GM18505 (cell line): Measurements from ENCODE around the gene CCDC85C.
A peak's percentile ranks its signal among the peaks of the same experiment; 100 is the strongest.

Source experiments
- ATAC-seq: cut with Tn5 transposase; IDR thresholded peaks from one replicate; pipeline ENCODE4 v1.9.1; 2021; ENCODE audit not compliant: unreplicated experiment
- POLR2A ChIP-seq: IDR thresholded peaks from 4 replicates; pipeline ENCODE4 v1.6.1; 2011; ENCODE audit warnings: borderline replicate concordance; ENCODE audit not compliant: insufficient read depth, insufficient read length; ENCODE audit errors: extremely low read depth

Gene CCDC85C

DNA sequence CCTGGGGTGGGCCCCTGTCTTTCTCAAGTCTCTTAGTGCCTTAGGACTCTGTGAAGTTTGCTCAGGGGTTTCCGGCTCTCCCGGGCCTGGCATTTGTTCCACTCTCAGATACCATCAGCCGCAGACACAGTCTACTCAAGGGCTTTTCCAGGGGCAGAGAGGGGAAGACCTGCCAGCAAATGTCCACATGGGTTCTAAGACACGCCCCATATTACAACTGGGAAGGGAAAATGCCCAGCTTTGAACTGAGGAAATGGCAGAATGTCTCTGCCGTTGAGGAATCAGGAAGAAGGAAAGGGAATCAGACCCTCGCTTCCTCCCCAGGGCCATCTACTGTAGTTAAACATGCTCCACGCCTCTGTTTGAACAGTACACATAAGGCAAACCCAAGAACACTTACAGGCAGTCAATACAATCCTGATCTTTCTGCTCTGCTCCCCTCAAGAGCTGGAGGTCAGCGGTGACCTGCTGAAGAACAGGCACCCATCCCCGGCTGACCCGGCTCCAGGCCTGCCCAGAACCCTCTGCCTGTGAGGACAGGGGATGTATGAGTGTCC is 7.9 kb downstream of the CCDC85C start:
- ATAC-seq, result no peak
- no peak for TF ChIP-seq POLR2A

- no peak for TF ChIP-seq POLR2A
- no peak for ATAC-seq
Measured at GRCh38 chr14:99595524-99595923, 8.5 kb downstream of the CCDC85C start.

- peak; percentile 24 for TF ChIP-seq POLR2A
- ATAC-seq, result peak; percentile 91
Measured at GRCh38 chr14:99595034-99595433, 9.0 kb downstream of the CCDC85C start.

DNA sequence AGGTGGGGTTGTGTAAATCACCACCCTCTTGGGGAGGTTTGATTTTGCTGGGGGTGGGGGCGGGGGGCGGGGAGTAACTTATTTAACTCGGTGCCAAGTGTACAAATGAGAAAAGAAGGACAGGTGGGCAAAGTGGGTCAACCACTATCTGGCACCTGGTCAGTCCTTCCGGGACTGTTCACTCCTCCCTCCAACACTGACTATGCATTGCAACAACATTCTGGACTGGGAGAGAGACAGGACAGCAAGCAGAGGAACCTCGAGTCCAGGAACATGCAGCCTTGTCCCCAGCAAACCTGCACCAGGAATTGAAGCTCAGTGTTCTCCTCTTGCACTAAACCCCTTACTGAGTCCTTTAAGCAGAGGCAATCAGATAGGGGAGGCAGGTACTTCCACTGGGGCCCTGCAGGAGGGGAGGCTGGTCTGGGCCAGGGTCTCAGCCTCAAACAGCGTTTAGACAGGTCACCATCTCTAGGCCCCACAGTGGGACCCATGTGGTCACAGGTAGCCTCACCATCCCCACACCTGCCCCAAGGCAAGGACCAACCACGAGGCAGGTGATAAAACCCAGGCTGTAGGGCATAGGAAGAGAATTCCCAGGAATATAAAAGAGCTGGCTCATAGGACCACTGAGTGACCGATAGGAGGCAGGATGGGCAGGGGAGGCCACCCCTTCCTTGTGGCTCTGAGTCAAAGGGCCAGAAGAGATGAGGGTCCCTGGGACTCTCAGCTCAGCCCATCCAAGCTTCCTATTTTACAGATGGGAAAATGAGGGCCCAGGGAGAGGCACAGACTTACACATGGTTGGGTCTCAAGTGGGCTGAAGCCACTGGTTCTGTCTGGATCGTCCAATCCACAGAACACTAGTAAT is 9.8 kb downstream of the CCDC85C start:
- no peak for TF ChIP-seq POLR2A
- no peak for ATAC-seq

DNA sequence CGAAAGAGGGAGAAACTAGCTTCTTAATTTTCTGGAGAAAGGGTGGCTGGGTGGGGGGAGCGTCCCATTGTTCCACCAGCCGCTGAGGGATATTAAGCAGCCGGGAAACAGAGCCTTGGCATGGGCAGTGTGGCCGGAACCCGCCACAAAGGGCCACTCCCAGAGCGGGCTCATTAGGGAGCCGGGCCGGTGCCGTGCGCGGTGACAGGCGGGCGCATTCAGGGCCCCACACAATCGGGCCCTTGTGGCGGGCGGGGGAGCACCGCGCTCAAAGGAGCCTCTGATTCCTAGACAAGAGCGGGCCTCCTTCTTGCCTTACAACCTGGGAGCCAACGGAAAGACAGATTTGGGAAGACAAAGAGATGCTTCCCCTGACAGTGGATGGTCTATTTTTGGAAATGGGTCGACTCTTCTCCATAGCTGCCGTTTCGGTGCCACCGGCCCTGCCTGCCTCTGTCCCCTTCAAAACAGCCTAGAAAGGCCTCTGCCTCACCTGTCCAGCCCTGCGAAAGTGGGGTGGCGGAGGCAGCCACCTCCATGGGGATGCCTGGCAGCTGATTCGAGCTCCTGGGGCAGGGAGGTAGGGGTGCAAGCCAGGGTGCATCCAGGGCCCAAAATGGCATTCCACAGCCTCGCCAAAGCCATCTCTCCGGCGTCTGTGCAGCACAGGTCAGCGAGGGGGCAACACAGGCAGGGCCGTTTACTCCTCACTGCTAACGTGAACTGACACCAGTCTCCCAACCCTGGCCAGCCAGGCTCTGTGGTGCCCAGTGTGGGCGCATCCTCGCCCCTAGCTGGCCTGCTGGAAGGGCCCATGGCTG is 10.9 kb downstream of the CCDC85C start:
- no peak for TF ChIP-seq POLR2A
- no peak for ATAC-seq

DNA sequence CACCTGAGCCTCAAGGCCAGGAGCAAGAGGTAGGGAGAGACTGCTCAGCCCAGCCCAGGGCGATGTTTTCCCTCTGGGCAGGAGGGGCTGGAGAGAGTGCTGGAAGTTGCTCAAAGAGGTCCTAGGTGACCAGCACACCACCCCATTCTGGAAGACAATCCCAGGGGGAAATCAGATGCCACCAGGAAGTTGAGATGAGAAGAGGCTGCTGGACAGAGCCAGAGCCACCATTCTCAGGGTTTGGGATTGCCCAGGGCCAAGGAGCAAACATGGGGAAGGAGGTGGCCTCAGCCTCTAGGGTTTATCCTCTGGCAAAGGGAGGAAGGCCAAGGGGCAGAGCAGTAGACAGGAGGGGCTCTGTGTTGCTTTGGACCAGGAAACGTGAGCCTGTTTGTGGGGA is 11.6 kb downstream of the CCDC85C start:
- no peak for ATAC-seq
- TF ChIP-seq POLR2A, result no peak

DNA sequence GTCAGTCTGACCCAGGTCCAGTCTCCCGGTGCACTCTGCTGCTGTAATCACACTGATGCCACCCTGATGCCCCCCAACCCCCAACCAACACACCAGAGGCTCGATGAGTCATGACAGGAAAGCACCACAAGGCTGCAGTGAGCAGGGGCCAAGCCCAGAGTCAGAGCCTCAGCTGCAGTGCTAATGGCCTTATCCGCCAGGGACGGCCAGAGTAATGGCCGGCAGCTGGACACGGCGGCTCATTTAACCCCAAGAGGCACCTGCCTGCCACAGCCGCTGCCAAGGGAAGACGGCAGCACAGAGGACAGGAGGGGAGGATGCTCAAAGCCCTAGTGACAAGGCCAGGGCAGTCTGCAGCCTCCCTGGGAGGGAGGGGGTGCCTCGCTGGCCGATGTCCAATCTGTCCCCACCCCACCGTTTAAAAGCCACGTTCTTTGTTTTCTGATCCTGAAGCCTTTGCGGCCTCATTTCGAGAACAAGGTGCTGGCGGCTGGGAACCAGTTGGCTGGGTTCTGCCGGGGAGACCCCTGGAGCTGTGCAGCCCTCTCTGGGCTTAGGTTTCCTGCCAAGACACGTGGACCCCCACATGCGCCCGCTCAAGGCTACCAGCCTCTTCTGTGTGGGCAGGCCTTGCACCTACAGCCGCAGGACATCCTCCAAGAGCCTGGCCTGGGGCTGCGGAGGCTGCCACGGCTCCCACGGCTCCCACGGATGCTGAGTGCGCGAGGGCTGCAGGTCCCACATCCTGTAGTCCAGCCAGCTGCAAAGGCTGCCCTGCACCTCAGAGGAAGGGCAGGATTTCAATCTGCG is 13.1 kb downstream of the CCDC85C start:
- ATAC-seq, result no peak
- TF ChIP-seq POLR2A, result no peak

DNA sequence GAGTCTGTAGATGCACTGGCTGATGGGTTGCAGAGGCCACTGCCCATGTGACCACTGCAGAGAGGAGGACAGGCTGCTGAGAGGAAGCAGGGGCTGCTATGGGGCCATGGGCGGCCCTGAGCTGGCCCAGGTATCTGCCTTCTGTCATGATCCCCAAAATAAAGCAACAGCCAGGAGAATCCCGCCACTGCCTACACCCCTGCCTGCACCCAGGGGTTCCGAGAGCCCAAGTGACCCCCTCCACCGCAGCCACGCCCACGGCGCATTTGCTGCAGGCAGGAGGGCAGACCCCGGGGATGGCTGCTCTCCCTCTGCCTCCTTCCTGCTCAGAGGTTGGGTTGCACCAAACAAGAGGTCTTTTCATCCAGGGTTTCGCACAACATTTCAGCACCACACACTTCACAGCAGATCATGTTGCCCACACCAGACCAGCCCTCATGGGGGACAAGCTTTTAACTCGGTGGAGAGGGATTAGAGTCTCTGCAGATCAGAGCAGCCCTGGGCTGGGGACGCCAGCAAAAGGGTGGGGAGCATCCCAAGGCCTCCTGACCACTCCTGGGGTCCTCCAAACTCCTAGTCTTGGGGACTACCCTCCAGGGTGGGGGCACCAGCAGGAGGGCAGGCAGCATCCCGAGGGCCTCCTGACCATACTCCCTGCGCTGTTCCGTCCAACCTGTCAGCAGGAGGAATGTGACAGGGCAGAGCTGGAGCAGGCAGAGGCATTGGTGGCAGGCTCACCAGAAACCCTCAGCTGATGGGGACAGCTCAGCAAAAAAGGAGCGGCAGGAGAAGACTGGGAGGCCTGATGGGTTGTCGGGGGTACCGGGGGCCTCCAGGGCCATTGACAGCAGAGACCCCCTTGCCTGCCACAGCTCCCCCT is 14.1 kb downstream of the CCDC85C start:
- TF ChIP-seq POLR2A, result no peak
- no peak for ATAC-seq

DNA sequence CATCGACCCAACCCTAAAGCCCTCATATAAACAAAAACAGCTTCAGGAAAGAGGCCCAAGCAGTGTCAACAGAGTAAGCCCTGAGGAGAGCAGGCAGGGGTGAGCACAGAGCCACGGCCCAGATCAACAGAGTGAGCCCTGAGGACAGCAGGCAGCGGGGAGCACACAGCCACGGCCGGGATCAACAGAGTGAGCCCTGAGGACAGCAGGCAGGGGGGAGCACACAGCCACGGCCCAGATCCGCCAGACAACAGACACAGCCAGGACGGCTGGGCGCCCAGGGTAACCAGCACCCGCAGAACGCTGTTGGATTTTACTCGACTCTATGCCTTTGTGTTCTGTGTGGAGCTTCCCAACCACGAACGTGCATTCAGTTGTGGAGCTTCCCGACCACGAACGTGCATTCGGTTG is 15.0 kb downstream of the CCDC85C start:
- TF ChIP-seq POLR2A, result no peak
- ATAC-seq, result no peak

DNA sequence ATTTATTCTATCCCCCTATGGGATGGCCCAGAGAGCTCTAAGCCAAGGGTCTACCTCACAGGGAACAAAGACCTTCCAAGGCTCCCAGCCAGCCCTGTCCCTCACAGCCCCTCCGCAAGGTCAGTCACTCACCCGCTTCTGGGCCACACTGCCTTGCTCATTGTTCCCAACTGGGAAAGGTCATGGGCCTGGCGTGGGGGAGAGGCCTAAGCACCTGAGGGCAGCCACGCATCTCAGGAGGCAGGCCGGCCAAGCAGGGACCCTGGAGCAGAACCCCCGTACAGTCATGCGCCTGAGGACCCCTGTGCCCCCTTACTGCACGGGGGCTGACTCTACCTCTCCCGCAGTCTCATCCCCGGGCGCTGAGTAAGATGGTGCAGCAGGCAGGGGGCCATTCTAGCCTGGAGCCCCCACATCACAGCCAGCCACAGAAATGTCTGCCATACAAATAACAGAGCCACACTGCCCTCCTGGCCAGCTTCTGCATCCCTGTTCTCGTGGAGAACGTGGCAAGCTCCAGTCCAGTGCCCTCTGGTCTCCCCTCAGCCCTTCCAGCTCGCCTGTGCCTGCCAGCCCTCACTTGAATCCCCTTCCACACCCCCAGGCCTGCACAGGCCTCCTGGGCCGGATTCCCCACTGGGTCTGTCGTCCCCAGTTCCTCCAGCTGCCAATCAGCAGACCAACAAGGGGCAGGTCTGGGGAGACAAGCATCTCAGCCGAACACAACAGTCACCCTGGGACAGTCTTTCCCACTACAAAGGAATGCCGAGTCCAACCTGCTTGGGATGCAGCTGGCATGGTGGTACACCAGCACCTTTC is 16.3 kb downstream of the CCDC85C start:
- TF ChIP-seq POLR2A, result no peak
- ATAC-seq, result no peak

DNA sequence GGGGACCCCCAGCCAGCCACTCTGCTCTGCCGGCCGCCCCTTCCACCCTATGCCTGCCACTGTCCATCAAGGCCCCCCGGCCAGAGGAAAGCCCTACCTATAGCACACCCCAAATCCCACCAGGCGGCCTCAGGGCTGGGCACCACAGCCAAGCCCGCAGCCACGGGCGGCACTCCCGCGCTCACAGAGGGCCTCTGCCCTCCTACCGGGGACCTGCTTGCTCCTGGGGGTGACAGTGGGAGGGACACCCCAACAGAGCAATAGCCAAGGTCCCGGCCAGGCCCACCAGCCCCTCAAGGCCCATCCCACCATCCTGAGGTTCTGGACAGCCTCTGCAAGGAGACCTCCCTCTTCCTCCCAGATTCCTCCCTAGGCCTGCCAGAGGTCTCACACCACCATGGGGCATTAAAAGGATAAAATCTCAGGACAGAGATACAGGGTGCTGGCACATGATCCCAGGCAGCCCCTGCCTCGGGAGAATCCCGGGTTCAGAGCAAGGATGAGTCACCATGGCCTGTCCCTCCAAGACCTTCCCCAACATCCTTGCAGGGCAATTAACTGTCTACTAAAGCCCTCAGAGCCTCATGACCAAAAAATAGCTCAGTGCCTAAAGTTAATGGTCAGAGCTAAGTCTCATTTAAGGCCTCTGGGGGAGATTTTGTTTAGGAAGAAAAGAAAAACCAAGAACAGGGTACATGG is 17.1 kb downstream of the CCDC85C start:
- ATAC-seq, result no peak
- TF ChIP-seq POLR2A, result no peak

DNA sequence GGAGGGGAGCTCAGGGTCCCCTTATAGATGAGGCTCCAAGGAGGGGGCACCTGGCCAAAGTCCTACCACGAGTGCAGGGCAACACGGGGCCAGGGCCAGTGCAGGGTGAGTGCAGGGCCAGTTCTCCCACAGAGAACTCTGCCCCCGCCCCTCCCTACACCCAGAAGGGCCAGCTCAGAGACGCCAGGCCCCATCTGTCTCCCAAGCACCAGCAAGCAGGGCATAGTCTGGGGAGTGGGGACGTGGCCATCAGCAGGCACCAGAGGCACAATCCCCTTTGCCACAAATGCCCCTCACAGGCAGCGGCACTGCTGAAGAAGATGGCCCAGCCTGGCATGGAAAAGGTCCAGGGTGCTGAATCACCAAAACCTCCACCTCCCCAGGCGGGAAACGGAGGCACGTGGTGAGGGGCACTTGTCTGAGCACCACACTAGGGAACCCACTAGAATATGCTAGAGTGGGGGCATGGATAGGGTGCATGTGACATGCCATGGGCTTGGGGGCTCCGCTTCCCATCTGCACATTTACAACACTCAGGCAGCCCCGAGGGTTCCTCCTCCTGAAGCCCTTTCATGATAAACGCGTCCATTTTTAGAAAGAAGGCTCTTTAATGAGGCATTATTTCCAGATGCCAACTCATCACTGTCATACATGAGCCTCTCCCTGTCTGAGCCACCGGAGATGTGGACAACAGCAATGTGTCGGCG is 17.8 kb downstream of the CCDC85C start:
- ATAC-seq, result no peak
- no peak for TF ChIP-seq POLR2A
